Measurements from ENCODE around the gene FBXL7.

DNA sequence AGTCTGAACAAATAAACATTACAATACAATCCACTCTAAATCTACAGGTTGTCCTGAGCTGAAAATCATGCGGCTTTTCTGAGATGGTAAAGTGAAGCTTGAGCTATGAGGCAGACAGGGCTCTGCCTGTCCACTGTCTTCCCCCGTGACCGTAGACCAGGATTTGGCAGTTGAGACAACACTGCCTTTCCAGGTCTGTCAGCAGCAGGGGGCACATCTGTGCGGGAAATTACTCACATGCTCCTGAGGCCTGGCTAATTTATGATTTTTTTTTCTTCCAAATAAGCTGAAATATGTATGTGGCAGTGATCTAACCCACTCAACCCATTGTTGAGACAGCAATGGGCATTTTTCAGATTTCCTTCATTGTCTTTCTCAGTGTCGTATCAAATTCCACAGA lies 307.9 kb downstream of the FBXL7 start:
- TF ChIP-seq, protein P1, sequence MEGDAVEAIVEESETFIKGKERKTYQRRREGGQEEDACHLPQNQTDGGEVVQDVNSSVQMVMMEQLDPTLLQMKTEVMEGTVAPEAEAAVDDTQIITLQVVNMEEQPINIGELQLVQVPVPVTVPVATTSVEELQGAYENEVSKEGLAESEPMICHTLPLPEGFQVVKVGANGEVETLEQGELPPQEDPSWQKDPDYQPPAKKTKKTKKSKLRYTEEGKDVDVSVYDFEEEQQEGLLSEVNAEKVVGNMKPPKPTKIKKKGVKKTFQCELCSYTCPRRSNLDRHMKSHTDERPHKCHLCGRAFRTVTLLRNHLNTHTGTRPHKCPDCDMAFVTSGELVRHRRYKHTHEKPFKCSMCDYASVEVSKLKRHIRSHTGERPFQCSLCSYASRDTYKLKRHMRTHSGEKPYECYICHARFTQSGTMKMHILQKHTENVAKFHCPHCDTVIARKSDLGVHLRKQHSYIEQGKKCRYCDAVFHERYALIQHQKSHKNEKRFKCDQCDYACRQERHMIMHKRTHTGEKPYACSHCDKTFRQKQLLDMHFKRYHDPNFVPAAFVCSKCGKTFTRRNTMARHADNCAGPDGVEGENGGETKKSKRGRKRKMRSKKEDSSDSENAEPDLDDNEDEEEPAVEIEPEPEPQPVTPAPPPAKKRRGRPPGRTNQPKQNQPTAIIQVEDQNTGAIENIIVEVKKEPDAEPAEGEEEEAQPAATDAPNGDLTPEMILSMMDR (IDR thresholded peaks at IDR 0.05), result no peak
- no peak for TF ChIP-seq POLR2A (IDR thresholded peaks at IDR 0.05)

Measured in lower leg skin (tissue), 3 donors.